ENCODE results near the gene GPR22.

DNA sequence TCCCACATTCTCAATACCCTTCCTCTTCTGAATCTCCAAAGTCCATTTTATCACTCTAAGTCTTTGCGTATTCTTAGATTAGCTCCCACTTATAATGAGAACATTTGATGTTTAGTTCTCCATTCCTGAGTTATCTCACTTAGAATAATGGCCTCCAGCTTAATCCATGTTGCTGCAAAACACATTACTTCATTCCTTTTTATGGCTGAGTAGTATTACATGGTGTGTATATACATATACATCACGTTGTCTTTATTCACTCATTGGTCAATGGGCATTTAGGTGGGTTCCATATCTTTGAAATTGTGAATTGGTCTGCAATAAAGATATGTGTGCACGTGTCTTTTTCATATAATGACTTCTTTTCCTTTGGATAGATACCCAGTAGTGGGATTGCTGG lies 32.3 kb downstream of the GPR22 start:
- no peak for TF ChIP-seq POLR2A (IDR thresholded peaks at IDR 0.05; ENCODE audit: low read length)
- TF ChIP-seq GATA1 (IDR thresholded peaks at IDR 0.05; ENCODE audit: low read depth, low read length) = no peak

Data from erythroblast (primary cell).